Measurements from ENCODE around the gene COPS3.

DNA sequence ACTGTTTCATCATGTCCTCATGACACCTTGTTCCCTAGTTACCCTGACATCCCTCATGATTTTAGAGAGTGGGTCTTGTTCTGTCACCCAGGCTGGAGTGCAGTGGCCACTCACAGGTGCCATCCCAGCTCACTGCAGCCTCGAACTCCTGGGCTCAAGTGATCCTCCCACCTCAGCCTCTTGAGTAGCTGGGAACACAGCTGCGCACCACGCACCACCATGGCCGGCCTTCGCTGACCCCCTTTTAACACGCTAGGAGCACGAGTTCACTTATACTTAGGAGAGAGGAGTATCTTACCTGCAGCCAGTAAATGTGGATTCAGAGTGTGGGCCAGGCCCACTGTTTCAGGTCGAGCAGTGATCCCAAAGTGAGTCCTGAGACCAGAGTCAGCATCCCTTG is 43.6 kb upstream of the COPS3 start:
- no peak for TF ChIP-seq ARNTL (CRISPR knock-in tag; IDR thresholded peaks at IDR 0.05; ENCODE audit: borderline replicate concordance, low read depth)
- TF ChIP-seq, protein P1, sequence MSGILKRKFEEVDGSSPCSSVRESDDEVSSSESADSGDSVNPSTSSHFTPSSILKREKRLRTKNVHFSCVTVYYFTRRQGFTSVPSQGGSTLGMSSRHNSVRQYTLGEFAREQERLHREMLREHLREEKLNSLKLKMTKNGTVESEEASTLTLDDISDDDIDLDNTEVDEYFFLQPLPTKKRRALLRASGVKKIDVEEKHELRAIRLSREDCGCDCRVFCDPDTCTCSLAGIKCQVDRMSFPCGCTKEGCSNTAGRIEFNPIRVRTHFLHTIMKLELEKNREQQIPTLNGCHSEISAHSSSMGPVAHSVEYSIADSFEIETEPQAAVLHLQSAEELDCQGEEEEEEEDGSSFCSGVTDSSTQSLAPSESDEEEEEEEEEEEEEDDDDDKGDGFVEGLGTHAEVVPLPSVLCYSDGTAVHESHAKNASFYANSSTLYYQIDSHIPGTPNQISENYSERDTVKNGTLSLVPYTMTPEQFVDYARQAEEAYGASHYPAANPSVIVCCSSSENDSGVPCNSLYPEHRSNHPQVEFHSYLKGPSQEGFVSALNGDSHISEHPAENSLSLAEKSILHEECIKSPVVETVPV (CRISPR knock-in tag; IDR thresholded peaks at IDR 0.05), result no peak
- TF ChIP-seq, protein P2, sequence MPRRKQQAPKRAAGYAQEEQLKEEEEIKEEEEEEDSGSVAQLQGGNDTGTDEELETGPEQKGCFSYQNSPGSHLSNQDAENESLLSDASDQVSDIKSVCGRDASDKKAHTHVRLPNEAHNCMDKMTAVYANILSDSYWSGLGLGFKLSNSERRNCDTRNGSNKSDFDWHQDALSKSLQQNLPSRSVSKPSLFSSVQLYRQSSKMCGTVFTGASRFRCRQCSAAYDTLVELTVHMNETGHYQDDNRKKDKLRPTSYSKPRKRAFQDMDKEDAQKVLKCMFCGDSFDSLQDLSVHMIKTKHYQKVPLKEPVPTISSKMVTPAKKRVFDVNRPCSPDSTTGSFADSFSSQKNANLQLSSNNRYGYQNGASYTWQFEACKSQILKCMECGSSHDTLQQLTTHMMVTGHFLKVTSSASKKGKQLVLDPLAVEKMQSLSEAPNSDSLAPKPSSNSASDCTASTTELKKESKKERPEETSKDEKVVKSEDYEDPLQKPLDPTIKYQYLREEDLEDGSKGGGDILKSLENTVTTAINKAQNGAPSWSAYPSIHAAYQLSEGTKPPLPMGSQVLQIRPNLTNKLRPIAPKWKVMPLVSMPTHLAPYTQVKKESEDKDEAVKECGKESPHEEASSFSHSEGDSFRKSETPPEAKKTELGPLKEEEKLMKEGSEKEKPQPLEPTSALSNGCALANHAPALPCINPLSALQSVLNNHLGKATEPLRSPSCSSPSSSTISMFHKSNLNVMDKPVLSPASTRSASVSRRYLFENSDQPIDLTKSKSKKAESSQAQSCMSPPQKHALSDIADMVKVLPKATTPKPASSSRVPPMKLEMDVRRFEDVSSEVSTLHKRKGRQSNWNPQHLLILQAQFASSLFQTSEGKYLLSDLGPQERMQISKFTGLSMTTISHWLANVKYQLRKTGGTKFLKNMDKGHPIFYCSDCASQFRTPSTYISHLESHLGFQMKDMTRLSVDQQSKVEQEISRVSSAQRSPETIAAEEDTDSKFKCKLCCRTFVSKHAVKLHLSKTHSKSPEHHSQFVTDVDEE (CRISPR knock-in tag; IDR thresholded peaks at IDR 0.05), result no peak
- no peak for TF ChIP-seq TCF4 (CRISPR knock-in tag; IDR thresholded peaks at IDR 0.05; ENCODE audit: borderline replicate concordance)
- TF ChIP-seq, protein P3, sequence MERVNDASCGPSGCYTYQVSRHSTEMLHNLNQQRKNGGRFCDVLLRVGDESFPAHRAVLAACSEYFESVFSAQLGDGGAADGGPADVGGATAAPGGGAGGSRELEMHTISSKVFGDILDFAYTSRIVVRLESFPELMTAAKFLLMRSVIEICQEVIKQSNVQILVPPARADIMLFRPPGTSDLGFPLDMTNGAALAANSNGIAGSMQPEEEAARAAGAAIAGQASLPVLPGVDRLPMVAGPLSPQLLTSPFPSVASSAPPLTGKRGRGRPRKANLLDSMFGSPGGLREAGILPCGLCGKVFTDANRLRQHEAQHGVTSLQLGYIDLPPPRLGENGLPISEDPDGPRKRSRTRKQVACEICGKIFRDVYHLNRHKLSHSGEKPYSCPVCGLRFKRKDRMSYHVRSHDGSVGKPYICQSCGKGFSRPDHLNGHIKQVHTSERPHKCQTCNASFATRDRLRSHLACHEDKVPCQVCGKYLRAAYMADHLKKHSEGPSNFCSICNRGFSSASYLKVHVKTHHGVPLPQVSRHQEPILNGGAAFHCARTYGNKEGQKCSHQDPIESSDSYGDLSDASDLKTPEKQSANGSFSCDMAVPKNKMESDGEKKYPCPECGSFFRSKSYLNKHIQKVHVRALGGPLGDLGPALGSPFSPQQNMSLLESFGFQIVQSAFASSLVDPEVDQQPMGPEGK (CRISPR knock-in tag; IDR thresholded peaks at IDR 0.05; ENCODE audit: borderline replicate concordance), result no peak
